GM21825 (cell line): Measurements from ENCODE around the gene CLPSL1.

Source experiments
- ATAC-seq: cut with Tn5 transposase; IDR thresholded peaks from one replicate; pipeline ENCODE4 v1.9.1; 2021; ENCODE audit warnings: mild to moderate bottlenecking, moderate library complexity; ENCODE audit not compliant: unreplicated experiment

Gene CLPSL1

DNA sequence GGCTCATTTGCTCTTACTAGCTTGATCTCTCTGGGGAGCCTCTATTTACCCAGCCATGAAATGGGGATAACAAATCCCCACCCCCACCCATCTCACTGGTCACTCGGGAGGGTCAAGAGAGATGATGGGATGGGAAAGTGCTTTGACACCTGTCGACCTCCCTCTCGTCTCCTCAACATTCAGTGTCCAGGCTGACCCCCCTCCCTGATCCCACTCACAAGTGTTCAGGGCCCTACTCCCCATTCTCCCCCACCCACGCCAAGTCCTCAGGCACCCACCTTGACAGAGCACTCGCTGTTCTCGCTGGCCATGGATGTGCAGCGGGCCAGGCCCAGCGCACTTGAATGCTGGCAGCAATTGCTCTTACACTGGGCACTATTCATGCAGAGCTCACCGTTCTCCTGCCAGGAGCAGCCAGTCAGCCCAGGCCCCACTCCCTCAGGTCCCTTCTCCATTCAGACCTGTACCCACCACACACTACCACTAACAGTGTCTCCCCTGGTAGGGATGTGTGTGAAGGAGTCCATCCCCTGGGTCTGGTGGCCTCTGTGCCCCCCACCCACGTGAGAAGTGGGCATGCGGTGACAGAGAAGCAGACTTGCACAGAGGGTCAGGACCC is 14.7 kb downstream of the CLPSL1 start:
- ATAC-seq: no peak

DNA sequence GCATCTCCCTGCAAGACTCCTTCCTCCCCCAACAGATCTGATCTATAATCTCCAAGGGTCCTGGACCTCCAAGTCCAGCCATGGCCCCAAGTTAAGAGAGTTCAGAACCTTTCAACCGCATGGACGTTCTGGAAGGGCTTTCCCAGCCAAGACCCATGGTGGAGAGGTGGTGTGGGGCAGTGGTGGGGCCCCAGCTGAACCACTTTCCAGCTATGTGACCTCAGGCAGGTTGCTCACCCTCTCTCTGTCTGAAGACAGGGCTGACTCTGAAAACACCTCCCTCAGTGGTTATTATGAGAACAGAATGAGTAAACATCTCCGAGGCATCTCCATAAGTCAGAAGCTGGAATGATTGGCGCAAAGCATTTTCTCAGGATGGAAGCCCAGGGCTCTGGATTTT is 15.4 kb downstream of the CLPSL1 start:
- ATAC-seq: no peak

DNA sequence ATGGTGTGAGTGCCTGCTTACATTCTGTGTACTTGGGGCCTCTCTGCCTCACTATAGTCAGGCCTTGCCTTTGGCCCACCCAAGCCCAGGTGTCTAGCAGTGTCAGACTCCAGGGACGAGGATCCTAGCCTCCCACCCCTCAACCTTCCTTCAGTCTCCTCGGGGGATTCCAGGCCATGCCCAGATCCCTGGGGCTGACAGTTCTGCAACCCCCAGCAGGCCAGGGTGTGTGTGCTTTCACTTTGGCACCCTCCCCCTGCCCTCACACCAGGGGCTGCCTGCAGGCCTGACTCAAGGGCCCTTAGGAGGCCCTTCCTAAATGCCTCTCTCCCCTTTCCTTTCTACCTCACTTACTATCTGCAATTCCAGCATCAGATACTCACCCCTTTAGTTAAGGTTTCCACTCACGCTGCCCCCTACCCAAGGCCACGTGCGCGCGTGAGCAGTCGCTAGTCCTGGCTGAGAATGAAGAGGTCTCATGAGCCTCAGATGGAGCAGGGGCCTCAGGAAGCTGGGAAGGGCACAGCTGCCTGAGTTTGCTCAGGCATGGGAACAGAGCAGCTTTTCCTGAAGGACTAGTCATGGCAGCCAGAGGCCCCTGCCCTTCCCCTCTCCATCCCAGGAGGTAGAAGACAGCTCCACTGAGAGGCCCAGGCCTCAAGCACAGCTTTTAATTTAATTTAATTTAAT is 17.2 kb downstream of the CLPSL1 start:
- ATAC-seq: no peak

DNA sequence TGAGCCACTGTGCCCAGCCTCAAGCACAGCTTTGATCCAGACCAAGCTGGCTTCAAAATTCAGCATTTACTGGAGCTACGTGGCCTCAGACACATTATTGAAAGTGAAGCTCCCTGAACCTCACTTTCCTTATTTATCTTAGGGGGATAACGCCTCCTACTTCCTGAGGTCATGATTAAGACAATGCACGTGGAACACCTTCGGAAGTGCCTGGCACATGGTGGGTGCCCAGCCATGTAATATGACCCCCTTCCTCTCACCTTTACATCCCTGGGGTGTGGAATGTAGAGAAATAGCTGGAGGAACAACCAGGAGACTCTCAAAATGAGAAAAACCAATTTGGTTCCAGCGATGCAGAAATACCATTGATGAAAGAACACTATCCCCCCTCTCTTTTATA is 17.9 kb downstream of the CLPSL1 start:
- ATAC-seq: no peak

DNA sequence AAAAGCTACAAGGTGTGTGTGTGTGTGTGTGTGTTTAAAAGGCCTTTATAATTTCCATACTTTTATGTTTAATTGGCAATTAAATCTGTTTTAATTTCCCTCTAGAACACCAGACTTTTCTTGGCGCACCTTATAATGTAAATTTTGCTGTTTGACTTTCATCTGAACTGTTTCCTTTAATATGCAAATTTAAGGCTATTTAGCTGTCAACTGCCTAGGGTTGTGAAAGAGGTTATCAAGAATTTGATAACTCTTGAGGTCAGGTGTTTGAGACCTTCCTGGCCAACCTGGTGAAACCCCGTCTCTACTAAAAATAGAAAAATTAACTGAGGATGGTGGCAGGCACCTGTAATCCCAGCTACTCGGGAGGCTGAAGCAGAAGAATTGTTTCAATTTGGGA is 20.3 kb downstream of the CLPSL1 start:
- ATAC-seq: no peak

DNA sequence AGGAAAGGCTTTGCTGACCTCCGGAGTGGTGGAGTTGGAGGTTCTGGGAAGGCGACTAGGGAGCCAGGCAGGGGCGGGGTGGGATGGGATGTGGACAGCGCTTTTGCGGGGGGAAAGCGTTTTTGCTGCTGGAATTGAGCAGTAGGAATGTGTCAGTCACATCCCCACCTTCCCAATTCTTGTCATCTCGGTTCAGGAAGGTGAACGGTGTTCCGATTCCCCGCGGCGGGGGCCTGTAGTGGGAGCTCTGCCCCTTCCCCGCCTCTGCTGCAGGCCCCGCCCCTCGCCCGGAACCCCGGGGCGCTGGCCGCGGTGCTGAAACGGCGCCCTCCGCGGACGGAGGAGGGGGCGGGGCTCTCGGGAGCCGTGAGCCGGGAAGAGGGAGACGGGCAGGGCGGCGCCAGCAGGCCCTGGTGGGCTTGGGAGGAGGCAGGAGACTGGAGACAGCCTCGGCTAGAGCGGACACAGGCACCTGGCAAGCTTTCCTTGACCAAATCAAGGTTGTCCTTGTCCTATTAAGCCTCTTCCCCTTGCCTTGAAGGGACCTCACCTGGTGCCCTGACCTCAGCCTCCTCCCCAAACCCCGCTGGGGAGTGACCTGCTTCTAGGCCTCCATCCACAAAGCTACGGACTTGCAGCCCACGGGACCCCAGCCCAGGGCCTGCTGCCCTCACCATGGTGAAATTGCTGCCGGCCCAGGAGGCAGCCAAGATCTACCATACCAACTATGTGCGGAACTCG is 24.3 kb downstream of the CLPSL1 start, which contains the start of gene LHFPL5:
Gene LHFPL5 (plus strand): TSS at position 357 of the 741 bp plus-strand sequence. CDS start 319 bp downstream, at position 676.
- no peak for ATAC-seq

DNA sequence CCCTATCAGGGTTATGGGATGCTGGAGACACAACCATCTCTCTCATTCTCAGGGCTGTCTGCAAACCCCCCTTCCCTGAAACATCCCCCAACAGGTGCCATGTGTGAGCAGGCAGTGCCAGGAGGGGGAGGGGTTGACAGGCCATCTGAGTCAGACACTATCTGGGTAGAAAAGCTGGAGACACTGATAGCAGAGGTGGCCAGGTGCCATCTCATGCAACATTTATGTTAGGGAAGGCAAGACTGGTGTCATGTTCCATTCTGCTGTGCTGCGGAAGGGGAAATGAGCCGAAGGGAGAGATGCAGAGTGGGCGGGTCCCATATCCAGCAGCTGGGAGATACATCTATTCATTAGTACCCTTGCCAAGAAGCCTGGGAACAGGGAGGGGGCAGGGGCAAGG is 27.9 kb downstream of the CLPSL1 start:
- ATAC-seq: no peak

DNA sequence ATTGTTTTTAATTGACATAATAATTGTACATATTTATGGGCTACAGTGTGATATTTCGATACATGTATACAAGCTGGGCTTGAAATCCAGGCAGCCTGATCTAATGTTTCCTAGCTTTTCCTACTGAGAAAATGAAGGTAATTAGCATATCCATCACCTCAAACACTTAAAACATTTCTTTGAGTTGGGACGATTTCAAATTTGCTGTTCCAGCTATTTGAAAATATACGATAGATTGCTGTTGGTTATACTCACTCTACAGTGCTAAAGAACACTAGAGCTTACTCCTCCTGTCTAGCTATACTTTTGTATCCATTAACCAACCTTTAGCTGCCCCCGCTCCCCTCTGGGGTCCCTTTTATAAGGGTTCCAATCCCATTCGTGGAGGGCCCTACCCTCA is 29.0 kb downstream of the CLPSL1 start:
- ATAC-seq: no peak

DNA sequence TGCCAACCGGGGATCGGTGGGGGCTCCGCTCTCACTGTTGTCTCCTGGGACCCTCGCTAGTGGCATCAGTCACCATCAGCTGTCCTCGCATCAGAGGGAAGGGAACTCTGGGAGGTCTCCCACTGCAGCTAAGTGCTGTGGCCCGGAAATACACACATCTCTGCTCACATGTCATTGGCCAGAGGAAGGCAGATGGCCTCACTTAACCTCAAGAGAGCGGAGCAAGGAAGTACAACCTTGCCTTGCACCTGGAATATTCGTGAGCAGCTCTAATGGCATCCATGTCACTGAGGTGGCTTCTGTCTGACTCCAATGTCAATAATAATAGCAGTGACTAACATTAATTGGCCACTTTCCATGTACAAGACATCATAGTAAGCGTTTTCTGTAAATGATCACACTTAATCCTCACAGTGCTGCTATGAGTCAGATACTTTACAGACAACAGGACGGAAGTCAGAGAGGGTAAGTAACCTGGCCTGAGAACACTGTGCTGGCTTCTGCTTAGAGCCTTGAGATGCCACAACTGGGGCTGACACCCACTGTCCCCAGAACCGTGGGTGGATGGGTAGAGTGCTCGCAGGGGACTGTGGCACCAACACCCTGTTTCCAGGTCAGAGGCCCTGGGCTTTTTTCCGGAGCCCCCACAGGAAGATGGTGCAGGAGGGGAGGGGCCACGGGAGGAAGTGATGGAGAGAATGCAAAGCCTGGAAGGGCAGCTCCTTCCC is 30.3 kb downstream of the CLPSL1 start:
- ATAC-seq: no peak

DNA sequence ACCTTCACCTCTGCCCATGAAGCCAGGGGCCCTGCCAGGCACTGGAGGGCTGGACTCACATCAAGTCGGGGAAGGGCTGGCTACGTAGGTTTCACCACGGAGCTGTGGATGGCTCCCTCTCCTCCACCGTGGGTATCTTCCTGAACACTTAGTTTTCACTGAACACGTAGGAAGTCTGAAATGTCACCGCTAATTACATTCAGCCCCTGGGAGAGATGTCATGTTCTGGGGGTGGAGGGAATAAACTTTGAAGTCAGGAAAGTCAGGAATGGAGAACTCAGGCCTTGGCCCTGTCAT is 30.8 kb downstream of the CLPSL1 start:
- no peak for ATAC-seq

DNA sequence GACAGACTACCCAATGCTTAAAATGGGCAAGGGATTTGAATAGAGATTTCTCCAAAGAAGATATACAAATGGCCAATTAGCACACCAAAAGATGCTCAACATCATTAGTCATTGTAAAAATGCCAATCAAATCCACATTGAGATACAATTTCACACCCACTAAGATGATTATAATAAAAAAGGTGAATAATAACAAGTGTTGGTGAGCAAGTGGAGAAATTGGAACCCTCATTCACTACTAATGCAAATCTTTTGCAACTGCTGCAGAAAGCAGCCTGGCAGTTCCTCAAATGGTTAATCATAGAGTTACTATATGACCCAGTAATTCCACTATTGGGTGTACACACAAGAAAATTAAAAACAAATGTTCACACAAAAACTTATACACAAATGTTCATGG is 36.7 kb downstream of the CLPSL1 start:
- no peak for ATAC-seq

DNA sequence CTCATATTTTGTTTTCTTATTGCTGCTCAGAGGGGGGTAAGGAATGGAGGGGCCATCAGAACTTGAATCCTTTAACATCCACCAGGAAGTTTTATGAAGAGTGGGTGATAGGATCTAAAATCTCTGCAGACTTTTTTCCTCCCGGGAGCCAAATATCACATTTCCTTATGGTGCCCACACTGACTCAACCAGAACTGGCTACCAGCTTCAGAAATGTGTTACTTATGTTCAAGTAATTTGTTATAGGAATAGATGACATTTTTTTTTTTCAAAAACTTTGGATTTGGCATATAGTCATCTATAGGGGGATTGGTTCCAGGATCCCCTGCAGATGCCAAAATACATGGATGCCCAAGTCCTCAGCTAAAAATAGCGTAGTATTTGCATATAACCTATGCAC is 42.8 kb downstream of the CLPSL1 start:
- ATAC-seq: no peak

DNA sequence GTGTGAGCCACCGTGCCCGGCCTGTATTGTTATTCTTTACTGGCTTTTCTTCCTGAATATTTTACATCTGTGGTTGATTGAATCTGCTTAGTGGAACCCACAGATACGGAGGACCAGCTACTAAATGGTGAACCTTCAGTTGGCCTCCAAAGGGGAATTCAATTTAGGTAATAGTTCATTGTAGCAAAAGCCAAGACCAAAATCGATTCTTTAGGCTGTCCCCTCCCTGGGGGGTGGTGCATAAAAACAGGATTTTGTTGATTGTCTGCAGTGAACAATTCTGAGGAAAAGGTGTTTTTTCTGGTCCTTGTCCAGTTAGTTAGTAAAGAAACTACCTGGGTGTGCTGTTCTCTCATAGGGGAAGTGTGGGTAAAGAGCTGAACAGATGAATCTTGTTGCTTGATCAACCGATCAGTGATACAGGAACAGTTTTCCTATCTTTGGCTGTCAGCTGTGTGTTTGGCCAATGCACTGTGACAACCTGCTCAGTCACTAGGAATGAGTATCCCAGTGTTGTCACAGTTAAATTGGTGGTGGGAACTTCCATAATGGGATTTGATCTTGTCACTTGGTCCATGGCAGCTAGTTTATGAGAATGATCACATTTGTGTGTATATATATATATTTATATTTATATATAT is 43.9 kb downstream of the CLPSL1 start:
- no peak for ATAC-seq

DNA sequence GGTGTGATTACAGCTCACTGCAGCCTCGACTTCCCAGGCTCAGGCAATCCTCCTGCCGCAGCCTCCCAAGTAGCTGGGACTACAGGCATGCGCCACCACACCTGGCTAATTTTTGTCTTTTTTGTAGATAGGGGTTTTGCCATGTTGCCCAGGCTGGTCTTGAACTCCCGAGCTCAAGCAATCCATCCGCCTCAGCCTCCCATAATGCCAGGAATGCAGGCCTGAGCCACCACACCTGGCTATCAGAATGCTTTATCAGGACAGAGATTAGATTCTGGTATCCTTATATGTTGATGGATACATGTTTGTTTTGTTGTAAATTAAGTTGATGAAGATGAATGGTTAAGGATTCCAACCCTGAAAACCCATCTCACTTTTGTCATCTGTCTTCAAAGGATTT is 48.5 kb downstream of the CLPSL1 start:
- ATAC-seq: no peak

DNA sequence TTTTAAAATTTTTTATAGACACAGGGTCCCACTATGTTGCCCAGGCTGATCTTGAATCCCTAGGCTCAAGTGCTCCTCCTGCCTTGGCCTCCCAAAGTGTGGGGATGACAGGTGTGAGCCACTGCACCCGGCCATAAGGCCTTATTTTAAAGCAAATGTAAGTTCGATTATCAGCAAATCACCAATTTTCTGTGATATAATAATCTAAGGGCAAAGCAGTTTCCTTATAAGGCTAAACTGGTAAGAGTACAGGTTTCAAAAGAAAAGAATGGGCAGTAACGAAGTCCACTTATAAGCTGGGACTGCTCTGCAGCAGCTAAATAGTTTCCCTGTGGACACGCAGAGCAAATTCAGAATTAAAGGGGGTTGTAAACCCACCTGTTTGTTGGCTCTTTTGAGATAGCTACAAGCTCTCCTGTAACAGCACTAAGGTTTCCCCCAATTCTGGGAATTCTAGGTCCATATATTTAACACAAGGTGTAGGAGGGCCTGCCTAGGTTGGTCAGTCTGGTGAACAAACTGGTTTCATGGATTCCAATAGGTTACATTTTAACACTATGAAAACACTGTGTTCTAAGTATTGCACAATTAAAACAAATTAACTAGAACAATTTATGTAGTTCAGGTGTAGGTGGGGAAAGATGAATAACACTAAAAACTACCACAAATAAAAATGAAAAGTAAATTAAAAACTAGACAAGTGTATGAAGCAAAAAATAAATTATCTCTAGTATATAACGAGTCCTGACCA is 50.6 kb downstream of the CLPSL1 start:
- no peak for ATAC-seq

DNA sequence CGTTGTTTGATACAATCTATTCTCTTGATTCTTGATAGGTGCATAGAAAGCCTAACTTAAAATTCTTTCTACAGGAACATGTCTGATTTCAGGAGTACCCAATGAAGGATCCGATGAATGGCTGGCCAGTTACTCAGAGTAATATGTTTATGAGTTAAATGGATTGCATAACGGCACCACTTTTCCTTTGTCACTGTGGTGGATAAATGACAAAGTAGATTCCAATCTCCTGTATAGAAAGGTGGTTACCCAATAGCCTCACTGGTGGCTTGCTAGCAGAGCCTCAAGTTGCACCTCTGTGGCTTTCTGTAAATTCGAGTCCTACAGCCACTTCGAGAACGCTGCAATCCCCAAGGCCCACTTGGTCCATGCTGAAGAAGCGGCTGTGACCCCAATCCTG is 52.7 kb downstream of the CLPSL1 start:
- no peak for ATAC-seq
